GM19238 (cell line): ENCODE measurements around the gene SOBP.
"Not testable (repeated sequence)": the region's sequence is repeated elsewhere in the genome, so short reads cannot be mapped to it uniquely, and the experiment has no call there.

Experiments
- DNase-seq: peaks from one replicate; pipeline ENCODE4 v3.0.0; 2011; ENCODE audit warnings: low spot score; ENCODE audit not compliant: insufficient read length

SOBP gene

GRCh38 chr6:107488174-107488874, 1.6 kb upstream of the SOBP start:
- DNase-seq: no peak

- DNase-seq: peak; percentile 15
Observed at GRCh38 chr6:107488875-107489635, 862 bp upstream of the SOBP start.

GRCh38 chr6:107490566-107491137, 735 bp downstream of the SOBP start:
- DNase-seq: no peak

GRCh38 chr6:107491138-107491609, 1.3 kb downstream of the SOBP start:
- no peak for DNase-seq

GRCh38 chr6:107491760-107492660, 2.1 kb downstream of the SOBP start:
- DNase-seq: no peak

- DNase-seq: no peak
Observed at GRCh38 chr6:107493158-107494057, 3.5 kb downstream of the SOBP start.

- DNase-seq: no peak
Observed at GRCh38 chr6:107495196-107495643, 5.3 kb downstream of the SOBP start.

- DNase-seq: no peak
Observed at GRCh38 chr6:107495971-107496370, 6.1 kb downstream of the SOBP start.

- no peak for DNase-seq
Observed at GRCh38 chr6:107496892-107497684, 7.2 kb downstream of the SOBP start.

GRCh38 chr6:107504270-107505026, 14.5 kb downstream of the SOBP start:
- no peak for DNase-seq

GRCh38 chr6:107506145-107506544, 16.2 kb downstream of the SOBP start:
- DNase-seq: no peak

- DNase-seq: no peak
Observed at GRCh38 chr6:107509506-107509905, 19.6 kb downstream of the SOBP start.

- no peak for DNase-seq
Observed at GRCh38 chr6:107510108-107510507, 20.2 kb downstream of the SOBP start.

GRCh38 chr6:107511511-107511993, 21.6 kb downstream of the SOBP start:
- no peak for DNase-seq

- DNase-seq: no peak
Observed at GRCh38 chr6:107513214-107513613, 23.3 kb downstream of the SOBP start.

- no peak for DNase-seq
Observed at GRCh38 chr6:107515955-107516354, 26.0 kb downstream of the SOBP start.

- no peak for DNase-seq
Observed at GRCh38 chr6:107517274-107517673, 27.4 kb downstream of the SOBP start.

- not testable (repeated sequence) for DNase-seq
Observed at GRCh38 chr6:107519224-107519623, 29.3 kb downstream of the SOBP start.
